ENCODE results near the gene MC3R. TPM values are rescaled to one million over a fixed set of nuclear protein-coding genes. Genes with fewer than 3 reads are reported as not detected.

Gene MC3R
- total and polyA plus RNA-seq, 8 donors = not detected

GRCh38 chr20:56234110-56234509 is 14.4 kb upstream of the MC3R start:
- TF ChIP-seq POLR2AphosphoS5 (IDR thresholded peaks at IDR 0.05) (no peak), POLR2A (IDR thresholded peaks at IDR 0.05) (no peak), CTCF (IDR thresholded peaks at IDR 0.05) (no peak), EP300 (IDR thresholded peaks at IDR 0.05) (no peak)

GRCh38 chr20:56237335-56237734 is 11.2 kb upstream of the MC3R start:
- intact Hi-C loops (cut with DNase I; ENCODE audit: low total_unique reads) = no loop called here
- H3K4me3 ChIP-seq = no peak overlapping the region
- H3K9me3 ChIP-seq = peaks cover 3 to 26% (median 22%) of the 10 kb centered on the region in 4 donors
- DNase-seq = no peak
- no peak overlapping the region for H3K27ac ChIP-seq
- TF ChIP-seq POLR2A (IDR thresholded peaks at IDR 0.05) = no peak
- no peak for TF ChIP-seq EP300 (IDR thresholded peaks at IDR 0.05)
- TF ChIP-seq POLR2AphosphoS5 (IDR thresholded peaks at IDR 0.05) = no peak
- TF ChIP-seq CTCF (IDR thresholded peaks at IDR 0.05) = no peak
- H3K27me3 ChIP-seq = no peaks in the 10 kb centered on the region
- H3K4me1 ChIP-seq = no peaks in the 10 kb centered on the region
- H3K36me3 ChIP-seq = no peaks in the 10 kb centered on the region

More at GRCh38 chr20:56234110-56234509, 14.4 kb upstream of the MC3R start:
- no peak for DNase-seq
- Histone ChIP-seq H3K4me1 (no peaks in the 10 kb centered on the region), H3K36me3 (no peaks in the 10 kb centered on the region), H3K9me3 (peaks cover 3 to 26% (median 22%) of the 10 kb centered on the region in 4 donors), H3K27ac (no peak overlapping the region), H3K27me3 (no peaks in the 10 kb centered on the region), H3K4me3 (no peak overlapping the region)
- 77 to 88% (median 83%) methylated on average over 3 of the region's 3 CpGs for WGBS, 5 donors
- intact Hi-C loops (cut with DNase I; ENCODE audit: low total_unique reads) = no loop called here

GRCh38 chr20:56244259-56244658 is 4.3 kb upstream of the MC3R start:
- peaks cover 0 to 34% (median 0%) of the 10 kb centered on the region in 3 donors for H3K27me3 ChIP-seq
- H3K27ac ChIP-seq = no peak overlapping the region
- WGBS, 5 donors = 18 to 36% (median 28%) methylated on average over 6 of the region's 6 CpGs
- DNase-seq = no peak
- no peaks in the 10 kb centered on the region for H3K4me1 ChIP-seq
- no peak for TF ChIP-seq CTCF (IDR thresholded peaks at IDR 0.05)
- no peak for TF ChIP-seq POLR2A (IDR thresholded peaks at IDR 0.05)
- no peak for TF ChIP-seq EP300 (IDR thresholded peaks at IDR 0.05)
- TF ChIP-seq POLR2AphosphoS5 (IDR thresholded peaks at IDR 0.05) = no peak
- H3K4me3 ChIP-seq = no peak overlapping the region
- H3K9me3 ChIP-seq = no peaks in the 10 kb centered on the region
- H3K36me3 ChIP-seq = no peaks in the 10 kb centered on the region
- intact Hi-C loops (cut with DNase I; ENCODE audit: low total_unique reads) = no loop called here

GRCh38 chr20:56245761-56246160 is 2.8 kb upstream of the MC3R start:
- Histone ChIP-seq H3K9me3 (no peaks in the 10 kb centered on the region), H3K27ac (no peak overlapping the region), H3K36me3 (no peaks in the 10 kb centered on the region), H3K4me1 (no peaks in the 10 kb centered on the region), H3K27me3 (peaks cover 0 to 43% (median 0%) of the 10 kb centered on the region in 3 donors), H3K4me3 (no peak overlapping the region)
- DNase-seq = no peak
- intact Hi-C loops (cut with DNase I; ENCODE audit: low total_unique reads) = no loop called here
- TF ChIP-seq EP300 (IDR thresholded peaks at IDR 0.05) (no peak), CTCF (IDR thresholded peaks at IDR 0.05) (no peak), POLR2A (IDR thresholded peaks at IDR 0.05) (no peak), POLR2AphosphoS5 (IDR thresholded peaks at IDR 0.05) (no peak)
- 6 to 21% (median 11%) methylated on average over 3 of the region's 3 CpGs for WGBS, 5 donors
